BJ (cell line): ENCODE results near the gene ECEL1. TPM values are rescaled to one million over a fixed set of nuclear protein-coding genes. Genes with fewer than 3 reads are reported as not detected.
"Not testable (repeated sequence)": the region's sequence is repeated elsewhere in the genome, so short reads cannot be mapped to it uniquely, and the experiment has no call there.

ENCODE experiments used
- CTCF ChIA-PET: fragments of 350-600 bp; formaldehyde crosslinking; extraction: SDS; loops from one replicate; lab custom pipeline; 2021; ENCODE audit warnings: antibody characterized with exemption, inconsistent platforms; lab: Yijun Ruan, JAX
- POLR2A ChIA-PET: fragments of 300-600 bp; sonication (Branson Sonifier 250); formaldehyde crosslinking; extraction: SDS; loops from one replicate; lab custom pipeline; 2021; ENCODE audit warnings: antibody characterized with exemption; lab: Charles Lee
- DNase-seq: peaks from one replicate; pipeline ENCODE4 v3.0.0-alpha.2; 2011; ENCODE audit warnings: low read depth
- H3K27me3 ChIP-seq: 2 replicates; pipeline ENCODE4 v1.6.0; 2011; ENCODE audit warnings: low read length; ENCODE audit not compliant: control insufficient read depth, insufficient read depth
- H3K36me3 ChIP-seq: 2 replicates; pipeline ENCODE4 v1.5.1; 2011; ENCODE audit warnings: low read length; ENCODE audit not compliant: control insufficient read depth, insufficient read depth
- H3K4me3 ChIP-seq: 2 replicates; pipeline ENCODE4 v1.5.1; 2011; ENCODE audit warnings: low read depth, mild to moderate bottlenecking, control low read depth, low read length
- polyA plus RNA-seq: library from polyadenylated mRNA; depleted of rRNA; stranded (reverse); fragments of >200 nt; gene quantifications from 2 replicates; pipeline ENCODE4 v1.2.3, GENCODE V29; 2011; rRNA removed
- TF ChIP-seq, protein P1 (sequence below): IDR thresholded peaks from 2 replicates; pipeline ENCODE4 v1.5.1; 2011; ENCODE audit warnings: low read depth, mild to moderate bottlenecking, control low read depth, inconsistent platforms, low read length, moderate library complexity; ENCODE audit not compliant: insufficient read depth

ECEL1 gene
- polyA plus RNA-seq, 1 experiment = not detected

DNA sequence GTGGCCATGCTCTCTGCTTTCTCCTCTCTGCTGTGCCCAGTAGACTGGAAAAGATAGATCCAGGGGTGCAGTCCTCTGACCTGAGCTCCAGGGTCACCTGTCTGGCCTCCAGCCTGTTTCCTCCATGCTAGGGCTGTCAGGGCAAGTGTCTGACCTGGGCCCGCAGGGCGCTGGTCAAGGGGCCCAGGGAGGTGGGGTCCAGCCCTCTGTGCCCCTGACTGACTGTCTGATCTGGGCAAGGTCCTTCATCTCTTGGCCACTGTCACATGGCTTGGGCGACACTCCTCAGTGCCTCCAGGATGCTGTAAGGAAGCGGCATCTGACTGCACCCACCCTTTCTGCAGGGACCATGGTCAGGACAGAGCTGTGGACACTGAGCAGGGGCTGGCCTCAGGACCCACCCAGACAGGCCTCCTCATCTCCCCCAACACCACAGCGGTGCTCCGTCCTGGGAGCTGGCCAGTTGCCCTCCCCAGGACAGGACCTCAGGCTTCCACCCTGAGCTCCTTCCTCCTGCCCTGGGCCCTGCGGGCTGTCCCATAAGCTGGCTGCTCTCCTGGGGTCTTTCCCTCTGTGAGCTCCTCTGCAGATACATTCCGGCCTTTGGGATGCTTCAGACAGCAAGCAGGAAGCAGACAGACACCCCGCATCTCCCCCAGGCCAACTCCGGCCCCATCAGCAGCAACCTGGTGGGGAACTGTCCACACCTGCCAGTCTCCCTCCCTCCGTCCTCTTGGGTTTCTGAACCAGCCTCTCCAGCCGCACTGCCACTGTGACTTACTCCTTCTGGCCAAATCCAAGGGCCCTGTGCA lies 52.9 kb downstream of the ECEL1 start:
- TF ChIP-seq, protein P1, sequence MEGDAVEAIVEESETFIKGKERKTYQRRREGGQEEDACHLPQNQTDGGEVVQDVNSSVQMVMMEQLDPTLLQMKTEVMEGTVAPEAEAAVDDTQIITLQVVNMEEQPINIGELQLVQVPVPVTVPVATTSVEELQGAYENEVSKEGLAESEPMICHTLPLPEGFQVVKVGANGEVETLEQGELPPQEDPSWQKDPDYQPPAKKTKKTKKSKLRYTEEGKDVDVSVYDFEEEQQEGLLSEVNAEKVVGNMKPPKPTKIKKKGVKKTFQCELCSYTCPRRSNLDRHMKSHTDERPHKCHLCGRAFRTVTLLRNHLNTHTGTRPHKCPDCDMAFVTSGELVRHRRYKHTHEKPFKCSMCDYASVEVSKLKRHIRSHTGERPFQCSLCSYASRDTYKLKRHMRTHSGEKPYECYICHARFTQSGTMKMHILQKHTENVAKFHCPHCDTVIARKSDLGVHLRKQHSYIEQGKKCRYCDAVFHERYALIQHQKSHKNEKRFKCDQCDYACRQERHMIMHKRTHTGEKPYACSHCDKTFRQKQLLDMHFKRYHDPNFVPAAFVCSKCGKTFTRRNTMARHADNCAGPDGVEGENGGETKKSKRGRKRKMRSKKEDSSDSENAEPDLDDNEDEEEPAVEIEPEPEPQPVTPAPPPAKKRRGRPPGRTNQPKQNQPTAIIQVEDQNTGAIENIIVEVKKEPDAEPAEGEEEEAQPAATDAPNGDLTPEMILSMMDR = no peak
- H3K27me3 ChIP-seq = no peaks in the 10 kb centered on the region; the same call in 1 of the 2 replicates
- no peak overlapping the region for H3K4me3 ChIP-seq
- ChIA-PET CTCF (interaction anchor here (1.1 to 1.7 kb wide), 5 partner anchors 87 to 509 kb away, joined by 3 to 4 read pairs (median 4); no protein-coding TSS in a partner anchor), POLR2A (no interaction called here)
- DNase-seq = no peak
- no peaks in the 10 kb centered on the region for H3K36me3 ChIP-seq

DNA sequence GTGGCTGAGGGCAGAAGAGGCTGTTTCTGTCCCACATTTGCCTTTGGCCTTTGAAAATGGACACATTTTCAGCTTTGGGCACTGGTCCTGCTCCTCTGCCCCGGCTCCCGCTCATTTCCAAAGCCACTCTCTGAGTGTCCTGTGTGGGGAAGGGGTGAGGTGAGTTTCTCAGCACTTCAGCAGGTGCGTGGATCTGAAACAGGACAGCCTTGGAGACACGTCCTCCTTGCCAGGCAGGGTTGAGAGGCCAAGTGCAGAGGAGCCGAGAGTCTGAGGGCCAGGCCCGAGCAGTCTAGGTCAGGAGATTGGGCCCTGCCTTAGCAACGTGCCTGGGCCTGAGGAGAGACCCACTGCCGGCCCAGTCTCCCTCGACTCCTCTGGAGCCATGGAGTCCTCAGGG lies 53.5 kb downstream of the ECEL1 start:
- Histone ChIP-seq H3K36me3 (no peaks in the 10 kb centered on the region), H3K27me3 (no peaks in the 10 kb centered on the region; the same call in 1 of the 2 replicates), H3K4me3 (no peak overlapping the region)
- DNase-seq = no peak
- TF ChIP-seq, protein P1 = no peak
- CTCF ChIA-PET = interaction anchor here (1.1 to 1.7 kb wide), 3 partner anchors 88 to 509 kb away, joined by 3 to 4 read pairs (median 4); no protein-coding TSS in a partner anchor
- POLR2A ChIA-PET = no interaction called here

DNA sequence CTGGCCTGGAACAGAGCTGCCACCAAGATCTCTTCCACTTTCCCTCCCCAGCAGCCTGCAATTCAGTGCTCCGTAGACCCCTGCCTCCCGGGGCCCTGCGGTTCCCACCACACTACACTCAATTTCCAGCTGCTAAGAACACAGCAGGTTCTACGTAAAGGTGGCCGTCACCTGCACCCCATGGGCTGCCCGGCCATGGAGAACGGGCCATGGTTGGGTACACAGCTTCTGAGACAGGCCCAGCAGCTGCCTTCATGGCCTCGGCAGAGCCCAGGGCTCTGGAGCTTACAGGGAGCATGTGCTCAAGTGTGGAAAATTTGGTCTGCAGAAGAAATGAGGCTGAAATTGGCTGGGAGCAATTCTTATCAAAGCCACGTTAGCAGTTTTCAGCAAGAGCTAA lies 54.0 kb downstream of the ECEL1 start:
- H3K4me3 ChIP-seq, DNase-seq, H3K27me3 ChIP-seq, H3K36me3 ChIP-seq, POLR2A ChIA-PET: not testable (repeated sequence)
- CTCF ChIA-PET = interaction anchor here (0.8 to 1.3 kb wide), 3 partner anchors 13 to 508 kb away, joined by 3 to 4 read pairs (median 3); no protein-coding TSS in a partner anchor

DNA sequence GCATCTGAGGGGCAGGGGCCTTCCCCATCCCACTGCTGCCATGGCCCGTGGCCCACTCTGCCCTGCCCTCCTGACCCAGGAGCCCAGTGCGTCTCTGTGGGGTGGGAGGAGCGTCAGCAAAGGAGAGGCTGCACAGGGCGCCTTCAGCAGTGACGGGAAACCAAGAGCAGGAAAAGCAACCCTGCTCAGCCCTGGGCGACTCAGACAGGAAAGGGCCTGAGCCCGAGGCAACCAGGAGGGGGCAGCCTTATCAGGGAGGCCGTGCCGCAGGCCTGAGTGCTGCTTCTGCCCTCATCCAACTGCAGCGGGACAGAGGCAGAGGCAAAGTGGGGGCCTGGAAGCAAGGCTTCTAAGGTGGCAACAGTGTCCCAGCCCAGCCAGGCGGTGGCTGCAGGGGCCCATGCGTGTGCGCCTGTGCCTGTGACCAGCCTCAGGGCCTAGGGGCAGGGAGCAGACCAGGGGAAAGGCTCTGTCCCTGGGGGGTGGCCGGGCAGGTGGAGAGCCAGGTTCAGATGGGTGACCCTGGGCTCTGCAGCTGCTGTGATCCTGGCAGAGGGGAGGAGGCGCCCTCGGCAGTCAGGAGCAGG lies 54.9 kb downstream of the ECEL1 start:
- POLR2A ChIA-PET = no interaction called here
- CTCF ChIA-PET = interaction anchor here (0.6 to 1.3 kb wide), 3 partner anchors 14 to 80 kb away, joined by 3 read pairs; no protein-coding TSS in a partner anchor
- no peaks in the 10 kb centered on the region; the same call in 1 of the 2 replicates for H3K27me3 ChIP-seq
- DNase-seq = no peak
- no peaks in the 10 kb centered on the region for H3K36me3 ChIP-seq
- no peak overlapping the region for H3K4me3 ChIP-seq
- TF ChIP-seq, protein P1 = peak; percentile 16; the same call in 1 of the 2 replicates

DNA sequence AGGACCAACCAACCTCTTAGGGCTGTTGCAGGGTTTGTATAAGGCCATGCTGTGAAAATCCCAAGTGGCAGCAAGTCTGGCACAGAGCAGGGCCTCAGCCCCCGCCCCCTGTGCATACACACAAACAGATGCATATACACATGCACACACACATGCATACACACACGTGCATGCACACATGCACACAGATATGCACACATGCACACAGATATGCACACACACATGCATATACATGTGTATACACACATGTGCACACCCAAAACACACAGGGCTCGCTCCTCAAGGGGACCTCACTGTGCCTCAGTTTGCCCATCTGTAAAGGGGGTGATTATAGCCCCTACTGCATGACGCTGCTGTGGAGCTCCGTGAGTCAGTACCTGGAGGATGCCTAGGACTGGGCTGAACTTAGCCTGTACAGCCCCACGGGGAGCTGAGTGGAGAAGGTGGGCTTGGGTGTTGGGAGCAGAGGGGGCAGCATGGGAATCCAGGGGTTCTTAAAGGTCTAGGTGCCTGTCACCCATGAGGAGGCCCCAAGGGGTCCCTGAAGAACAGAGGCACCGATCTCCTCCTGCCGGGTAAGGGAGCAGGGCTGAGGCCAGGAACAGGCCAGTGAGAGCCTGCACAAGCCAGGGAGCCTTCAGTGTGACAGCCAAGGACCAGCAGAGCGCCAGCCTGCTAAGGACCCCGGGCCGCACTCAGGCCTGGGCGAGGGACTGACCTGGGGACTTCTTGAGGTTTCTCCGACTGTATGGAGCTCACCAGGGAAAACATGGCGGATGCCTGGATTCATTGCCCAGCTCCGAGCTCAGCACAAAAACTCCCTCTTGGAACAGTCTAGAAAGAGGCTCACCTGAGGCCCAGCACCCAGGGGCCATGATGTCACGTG lies 55.7 kb downstream of the ECEL1 start:
- H3K27me3 ChIP-seq = no peaks in the 10 kb centered on the region; the same call in 1 of the 2 replicates
- no peak for DNase-seq
- H3K4me3 ChIP-seq = no peak overlapping the region
- ChIA-PET CTCF (interaction anchor here (0.6 to 1.3 kb wide), 2 partner anchors 15 to 79 kb away, joined by 3 read pairs; no protein-coding TSS in a partner anchor), POLR2A (no interaction called here)
- no peaks in the 10 kb centered on the region for H3K36me3 ChIP-seq
- TF ChIP-seq, protein P1 = no peak

Other genes starting within 250 kb of the ECEL1 start
- not detected in 2 replicates for gene ALPP, start 109.1 kb downstream of the ECEL1 start, polyA plus RNA-seq
- gene ALPG, start 81.0 kb downstream of the ECEL1 start, polyA plus RNA-seq = not detected in 2 replicates
- not detected in 2 replicates for gene ALPI, start 31.7 kb downstream of the ECEL1 start, polyA plus RNA-seq
- gene PRSS56, start 32.6 kb upstream of the ECEL1 start, polyA plus RNA-seq = not detected in 2 replicates
- not detected in 2 replicates for gene CHRND, start 38.3 kb upstream of the ECEL1 start, polyA plus RNA-seq
- gene CHRNG, start 51.9 kb upstream of the ECEL1 start, polyA plus RNA-seq = not detected in 2 replicates
- gene TIGD1, start 62.7 kb upstream of the ECEL1 start, polyA plus RNA-seq = 1.7 and 2.5 TPM in 2 replicates
- gene EIF4E2, start 62.9 kb upstream of the ECEL1 start, polyA plus RNA-seq = 23.1 and 36.4 TPM in 2 replicates
- 60.0 and 76.5 TPM in 2 replicates for gene EFHD1, start 145.8 kb upstream of the ECEL1 start, polyA plus RNA-seq
- 24.9 and 28.0 TPM in 2 replicates for gene GIGYF2, start 209.5 kb upstream of the ECEL1 start, polyA plus RNA-seq